ENCODE measurements around the gene SGSM1. TPM values are rescaled to one million over a fixed set of nuclear protein-coding genes. Genes with fewer than 3 reads are reported as not detected.
A peak's percentile ranks its signal among the peaks of the same experiment; 100 is the strongest.

The SGSM1 gene, protein sequence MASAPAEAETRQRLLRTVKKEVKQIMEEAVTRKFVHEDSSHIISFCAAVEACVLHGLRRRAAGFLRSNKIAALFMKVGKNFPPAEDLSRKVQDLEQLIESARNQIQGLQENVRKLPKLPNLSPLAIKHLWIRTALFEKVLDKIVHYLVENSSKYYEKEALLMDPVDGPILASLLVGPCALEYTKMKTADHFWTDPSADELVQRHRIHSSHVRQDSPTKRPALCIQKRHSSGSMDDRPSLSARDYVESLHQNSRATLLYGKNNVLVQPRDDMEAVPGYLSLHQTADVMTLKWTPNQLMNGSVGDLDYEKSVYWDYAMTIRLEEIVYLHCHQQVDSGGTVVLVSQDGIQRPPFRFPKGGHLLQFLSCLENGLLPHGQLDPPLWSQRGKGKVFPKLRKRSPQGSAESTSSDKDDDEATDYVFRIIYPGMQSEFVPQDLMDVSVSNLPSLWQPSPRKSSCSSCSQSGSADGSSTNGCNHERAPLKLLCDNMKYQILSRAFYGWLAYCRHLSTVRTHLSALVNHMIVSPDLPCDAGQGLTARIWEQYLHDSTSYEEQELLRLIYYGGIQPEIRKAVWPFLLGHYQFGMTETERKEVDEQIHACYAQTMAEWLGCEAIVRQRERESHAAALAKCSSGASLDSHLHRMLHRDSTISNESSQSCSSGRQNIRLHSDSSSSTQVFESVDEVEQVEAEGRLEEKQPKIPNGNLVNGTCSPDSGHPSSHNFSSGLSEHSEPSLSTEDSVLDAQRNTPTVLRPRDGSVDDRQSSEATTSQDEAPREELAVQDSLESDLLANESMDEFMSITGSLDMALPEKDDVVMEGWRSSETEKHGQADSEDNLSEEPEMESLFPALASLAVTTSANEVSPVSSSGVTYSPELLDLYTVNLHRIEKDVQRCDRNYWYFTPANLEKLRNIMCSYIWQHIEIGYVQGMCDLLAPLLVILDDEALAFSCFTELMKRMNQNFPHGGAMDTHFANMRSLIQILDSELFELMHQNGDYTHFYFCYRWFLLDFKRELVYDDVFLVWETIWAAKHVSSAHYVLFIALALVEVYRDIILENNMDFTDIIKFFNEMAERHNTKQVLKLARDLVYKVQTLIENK
- total RNA-seq = under 1 TPM; 0.12 to 0.15 TPM

DNA sequence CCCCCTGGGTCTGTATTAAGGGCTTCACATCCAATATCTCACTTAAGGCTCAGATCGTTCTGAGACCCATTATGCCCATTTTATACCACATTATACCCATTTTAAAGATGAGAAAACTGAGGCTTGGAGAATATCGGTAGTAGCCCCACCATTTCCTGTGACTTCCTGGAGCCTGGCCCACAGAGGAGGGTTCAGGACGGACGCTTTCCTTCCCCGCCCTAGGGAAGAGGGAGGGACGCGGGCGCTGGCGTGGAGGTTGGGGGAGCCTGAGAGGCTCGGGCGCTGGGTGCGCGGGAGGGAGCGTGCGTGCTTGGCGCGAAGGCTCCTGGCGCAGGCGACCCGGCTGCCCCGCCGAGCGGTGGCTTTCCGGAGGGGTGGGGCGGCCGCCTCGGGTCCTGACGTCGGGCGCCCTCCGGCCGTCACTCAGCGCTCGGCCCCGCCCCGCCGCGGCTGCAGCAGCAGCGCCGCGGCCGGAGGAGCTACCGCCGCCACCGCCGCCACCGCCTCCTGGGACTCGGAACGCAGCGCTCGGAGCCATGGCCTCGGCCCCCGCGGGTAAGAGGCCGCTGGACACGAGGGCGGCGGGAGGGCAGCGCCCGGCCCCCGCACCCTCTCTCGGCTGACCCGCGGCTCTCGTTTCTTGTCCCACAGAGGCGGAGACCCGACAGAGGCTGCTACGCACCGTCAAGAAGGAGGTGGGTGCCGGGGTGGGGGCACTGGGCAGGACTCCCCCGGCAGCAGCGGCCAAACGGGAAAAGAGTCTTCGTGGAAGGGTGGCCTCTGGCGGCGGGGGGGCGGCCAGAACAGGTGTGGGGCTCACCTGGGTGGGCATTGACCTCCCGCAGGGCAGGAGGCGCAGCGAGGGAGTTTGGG is at the start of gene SGSM1:
Gene SGSM1, plus strand, starts transcription at position 422 of the 873 bp plus-strand sequence. Its CDS starts 115 bp downstream, at position 537.
- H3K36me3 Mint-ChIP-seq (ENCODE audit: low read depth) = no peaks in the 10 kb centered on the region
- peak within 1 kb of the TSS; percentile 67 for H3K27ac Mint-ChIP-seq
- POLR2A ChIA-PET = no interaction called here
- H3K9me3 Mint-ChIP-seq = no peaks in the 10 kb centered on the region
- peak; percentile 74 for DNase-seq
- peaks cover 22% of the 10 kb centered on the region for H3K4me1 Mint-ChIP-seq
- CTCF ChIA-PET = interaction anchor here (0.9 kb wide), 1 partner anchor 44 kb away, joined by 5 read pairs; no protein-coding TSS in a partner anchor
- H3K27me3 Mint-ChIP-seq = peaks cover 12% of the 10 kb centered on the region
- peak within 1 kb of the TSS; percentile 62 for H3K4me3 Mint-ChIP-seq

DNA sequence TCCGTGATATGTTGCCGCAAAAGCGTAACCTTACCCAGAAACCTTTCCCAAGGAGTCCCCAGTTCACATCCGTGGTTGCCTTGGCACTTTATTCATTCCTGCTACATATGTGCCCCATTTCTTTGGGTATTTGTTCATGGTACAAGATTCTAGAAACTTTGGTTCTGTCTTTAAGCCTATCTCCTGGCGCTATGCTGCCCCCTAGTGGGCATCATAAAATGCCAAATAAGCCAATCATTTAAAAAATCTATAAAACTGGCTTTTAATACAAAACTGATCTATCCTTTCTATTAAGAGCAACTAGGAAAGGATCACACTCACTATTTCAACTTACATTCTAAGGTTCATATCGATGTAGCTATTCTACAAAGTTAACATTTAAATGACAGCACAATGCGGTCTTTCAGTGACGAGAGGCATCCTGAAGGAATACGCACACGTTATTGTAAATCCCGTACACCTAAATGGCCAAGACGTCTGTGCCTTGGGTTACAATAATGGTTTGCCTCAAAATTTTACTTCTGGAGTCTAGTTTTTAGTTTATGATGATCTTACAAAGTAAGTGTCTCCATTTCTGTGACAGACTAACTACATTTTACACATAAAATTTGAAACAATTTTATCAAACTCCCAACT is 47.7 kb upstream of the SGSM1 start:
- Mint-ChIP-seq H3K27me3 (peaks cover 6% of the 10 kb centered on the region), H3K27ac (no peak overlapping the region), H3K4me1 (no peaks in the 10 kb centered on the region), H3K4me3 (no peak overlapping the region), H3K36me3 (ENCODE audit: low read depth) (no peaks in the 10 kb centered on the region), H3K9me3 (no peaks in the 10 kb centered on the region)
- ChIA-PET CTCF (interaction anchor here (0.5 to 1.3 kb wide), 2 partner anchors 14 to 144 kb away, joined by 3 read pairs; no protein-coding TSS in a partner anchor), POLR2A (no interaction called here)
- DNase-seq = peak; percentile 73

- Mint-ChIP-seq H3K4me3 (no peak overlapping the region), H3K27ac (no peak overlapping the region), H3K4me1 (no peaks in the 10 kb centered on the region), H3K9me3 (no peaks in the 10 kb centered on the region), H3K27me3 (peaks cover 3% of the 10 kb centered on the region), H3K36me3 (ENCODE audit: low read depth) (no peaks in the 10 kb centered on the region)
- ChIA-PET POLR2A (no interaction called here), CTCF (no interaction called here)
- no peak for DNase-seq
Measured at GRCh38 chr22:24759765-24760164, 46.2 kb upstream of the SGSM1 start.

- Mint-ChIP-seq H3K27me3 (peaks cover 4% of the 10 kb centered on the region), H3K9me3 (no peaks in the 10 kb centered on the region), H3K36me3 (ENCODE audit: low read depth) (no peaks in the 10 kb centered on the region), H3K27ac (no peak overlapping the region), H3K4me3 (no peak overlapping the region), H3K4me1 (no peaks in the 10 kb centered on the region)
- ChIA-PET CTCF (interaction anchor here (0.7 kb wide), 1 partner anchor 187 kb away, joined by 3 read pairs; no protein-coding TSS in a partner anchor), POLR2A (no interaction called here)
- DNase-seq = no peak
Measured at GRCh38 chr22:24760708-24761306, 45.2 kb upstream of the SGSM1 start.

GRCh38 chr22:24761888-24762675 is 43.9 kb upstream of the SGSM1 start:
- H3K27ac Mint-ChIP-seq = no peak overlapping the region
- CTCF ChIA-PET = interaction anchor here (0.6 kb wide), 2 partner anchors 17 to 729 kb away, joined by 3 read pairs; no protein-coding TSS in a partner anchor

DNA sequence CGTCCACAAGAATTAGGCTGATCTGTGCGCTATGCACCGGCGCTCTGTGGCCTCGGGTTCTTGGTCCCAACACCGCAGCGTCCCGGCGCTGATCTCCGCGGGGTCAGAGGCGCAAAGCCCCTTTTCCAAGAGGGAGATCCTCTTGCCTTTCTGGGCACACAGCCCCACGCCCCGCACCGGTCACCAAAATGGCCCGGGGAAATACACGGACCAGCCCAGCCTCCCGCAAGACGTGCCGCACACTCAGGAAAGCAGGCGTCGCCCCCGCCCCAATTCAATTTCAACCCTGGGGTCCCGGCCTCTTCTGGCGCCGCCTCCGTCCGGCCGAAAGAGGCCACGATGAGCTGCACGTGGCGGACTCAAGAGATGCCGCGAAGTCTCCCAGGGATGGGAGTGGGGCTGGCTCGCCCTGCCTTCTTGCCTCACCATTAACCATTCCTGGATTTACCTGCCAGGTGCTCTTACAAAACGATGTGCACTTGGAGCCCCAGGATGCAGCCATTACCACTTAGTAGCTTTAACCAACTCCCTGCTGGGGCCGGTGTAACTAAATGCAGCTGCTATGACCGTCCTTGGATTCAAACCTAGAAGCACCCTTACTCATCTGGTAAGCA is 42.0 kb upstream of the SGSM1 start:
- H3K27ac Mint-ChIP-seq = no peak overlapping the region
- ChIA-PET POLR2A (no interaction called here), CTCF (no interaction called here)
- H3K4me3 Mint-ChIP-seq = no peak overlapping the region
- H3K4me1 Mint-ChIP-seq = no peaks in the 10 kb centered on the region
- H3K36me3 Mint-ChIP-seq (ENCODE audit: low read depth) = no peaks in the 10 kb centered on the region
- no peaks in the 10 kb centered on the region for H3K9me3 Mint-ChIP-seq
- peaks cover 4% of the 10 kb centered on the region for H3K27me3 Mint-ChIP-seq
- DNase-seq = no peak

More at GRCh38 chr22:24761888-24762675, 43.9 kb upstream of the SGSM1 start:
- no peaks in the 10 kb centered on the region for H3K9me3 Mint-ChIP-seq
- POLR2A ChIA-PET = no interaction called here
- no peaks in the 10 kb centered on the region for H3K36me3 Mint-ChIP-seq (ENCODE audit: low read depth)
- peaks cover 4% of the 10 kb centered on the region for H3K27me3 Mint-ChIP-seq
- no peak overlapping the region for H3K4me3 Mint-ChIP-seq
- no peak for DNase-seq
- H3K4me1 Mint-ChIP-seq = no peaks in the 10 kb centered on the region

DNA sequence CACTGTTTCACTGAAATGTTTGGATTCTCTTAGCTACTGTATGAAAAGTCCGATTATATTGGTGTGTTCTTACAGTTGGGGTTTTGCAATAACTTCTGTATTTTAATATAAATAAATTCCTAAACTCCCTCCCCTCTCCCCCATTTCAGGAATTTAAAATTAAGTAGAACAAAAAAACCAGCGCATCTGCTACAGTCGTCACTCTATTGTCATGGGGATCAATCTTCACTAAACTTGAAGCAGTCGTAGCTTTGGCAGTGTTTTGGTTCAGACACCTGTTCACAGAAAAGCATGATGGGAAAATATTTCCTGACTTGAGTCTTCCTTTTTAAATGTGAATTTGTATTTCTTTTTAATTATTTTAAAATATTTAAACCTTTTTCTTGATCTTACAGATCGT is 40.8 kb upstream of the SGSM1 start:
- CTCF ChIA-PET = no interaction called here
- Mint-ChIP-seq H3K36me3 (ENCODE audit: low read depth) (no peaks in the 10 kb centered on the region), H3K4me1 (no peaks in the 10 kb centered on the region), H3K27me3 (peaks cover 4% of the 10 kb centered on the region), H3K27ac (no peak overlapping the region), H3K4me3 (no peak overlapping the region), H3K9me3 (no peaks in the 10 kb centered on the region)
- POLR2A ChIA-PET = no interaction called here
- DNase-seq = no peak

DNA sequence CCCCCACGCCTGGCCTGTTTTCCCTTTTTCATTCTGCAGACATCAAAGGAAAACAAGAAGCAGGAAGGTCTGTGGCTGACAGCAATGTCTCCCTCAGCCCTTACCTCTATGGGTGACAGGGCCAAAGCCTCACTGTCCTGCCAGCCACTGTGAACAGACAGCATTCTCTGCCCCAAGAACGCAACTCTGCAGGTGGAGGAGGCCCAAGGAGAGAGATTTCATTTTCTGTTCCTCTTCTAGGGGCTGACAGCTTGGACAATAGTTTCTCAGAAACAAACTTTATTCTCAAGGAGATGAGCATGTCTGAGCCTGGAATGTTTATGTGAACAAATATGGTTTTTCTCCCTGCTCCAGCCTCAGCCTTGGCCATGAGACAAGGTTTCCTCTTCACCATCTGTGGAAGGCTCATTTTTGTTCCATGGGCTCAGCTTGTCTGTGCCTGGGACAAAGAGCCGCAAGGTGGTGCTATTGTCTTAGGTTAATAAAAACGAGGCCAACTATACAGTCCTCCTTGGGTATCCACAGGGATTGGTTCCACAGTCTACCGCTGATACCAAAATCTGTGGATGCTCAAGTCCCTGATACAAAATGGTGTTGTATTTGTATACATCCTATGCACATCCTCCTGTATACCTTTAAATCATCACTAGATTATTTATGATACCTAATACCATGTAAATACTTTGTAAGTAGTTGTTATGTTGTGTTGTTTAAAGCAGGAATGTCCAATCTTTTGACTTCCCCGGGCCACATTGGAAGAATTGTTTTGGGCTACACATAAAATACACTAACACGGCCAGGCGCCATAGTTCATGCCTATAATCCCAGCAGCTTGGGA is 37.3 kb upstream of the SGSM1 start:
- H3K4me3 Mint-ChIP-seq = no peak overlapping the region
- no peak overlapping the region for H3K27ac Mint-ChIP-seq
- peaks cover 6% of the 10 kb centered on the region for H3K27me3 Mint-ChIP-seq
- peak; percentile 61 for DNase-seq
- POLR2A ChIA-PET = no interaction called here
- no peaks in the 10 kb centered on the region for H3K36me3 Mint-ChIP-seq (ENCODE audit: low read depth)
- no peaks in the 10 kb centered on the region for H3K9me3 Mint-ChIP-seq
- CTCF ChIA-PET = interaction anchor here (0.6 to 2.4 kb wide), 3 partner anchors 54 to 89 kb away, joined by 3 to 11 read pairs (median 3); no protein-coding TSS in a partner anchor
- H3K4me1 Mint-ChIP-seq = no peaks in the 10 kb centered on the region

DNA sequence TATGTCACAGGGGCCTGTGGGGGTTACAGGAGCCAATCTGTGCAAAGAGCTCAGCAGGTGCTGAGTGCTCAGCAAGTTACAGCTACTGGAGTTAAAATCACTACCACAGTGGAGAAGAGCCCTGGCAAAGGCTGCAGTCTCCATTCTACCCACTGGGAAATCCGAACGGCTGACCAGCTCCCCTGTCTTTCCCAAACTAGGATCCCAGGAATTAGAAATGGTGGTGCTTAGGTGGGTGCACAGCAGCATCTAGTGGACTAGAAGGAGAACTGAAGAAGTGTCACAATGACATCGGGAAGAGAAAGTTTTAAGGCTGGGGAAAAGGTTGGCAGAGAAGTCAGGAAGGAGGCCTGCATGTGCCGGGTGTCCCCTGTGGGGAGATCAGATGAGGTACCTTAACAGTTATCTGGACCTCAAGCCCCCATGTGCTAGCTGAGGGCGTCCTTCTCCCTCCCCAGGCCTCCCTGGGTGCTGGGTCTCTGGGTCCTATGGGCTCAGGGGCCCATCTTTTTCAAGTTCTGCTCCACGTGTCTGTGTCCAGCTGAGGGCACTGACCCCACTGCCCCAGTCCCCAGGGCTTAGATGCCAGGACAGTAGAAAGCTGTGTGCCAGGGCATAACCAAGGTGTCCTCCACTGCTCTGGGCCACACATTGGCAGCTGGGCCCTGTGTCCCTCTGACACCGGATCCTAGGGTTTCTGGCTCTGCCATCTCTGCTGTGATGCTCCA is 33.4 kb upstream of the SGSM1 start:
- peaks cover 3% of the 10 kb centered on the region for H3K4me1 Mint-ChIP-seq
- POLR2A ChIA-PET = interaction anchor here (0.6 kb wide), 1 partner anchor 12 kb away, joined by 5 read pairs; no protein-coding TSS in a partner anchor

More for the DNA sequence above, 33.4 kb upstream of the SGSM1 start:
- CTCF ChIA-PET = interaction anchor here (0.9 to 1.6 kb wide), 3 partner anchors 8 to 77 kb away, joined by 3 to 7 read pairs (median 5); no protein-coding TSS in a partner anchor
- H3K36me3 Mint-ChIP-seq (ENCODE audit: low read depth) = no peaks in the 10 kb centered on the region
- H3K27ac Mint-ChIP-seq = no peak overlapping the region
- H3K27me3 Mint-ChIP-seq = peaks cover 14% of the 10 kb centered on the region
- no peaks in the 10 kb centered on the region for H3K9me3 Mint-ChIP-seq
- H3K4me3 Mint-ChIP-seq = no peak overlapping the region
- DNase-seq = no peak

All from activated CD4-positive, alpha-beta T cell treated with anti-CD3 and anti-CD28 coated beads, Interleukin-2, amount 10 ng/mL, durations not matched to agents 7 days and 5 days (primary cell).